NK-92 (cell line): ENCODE data around the gene SH3D21.

Experiments used
- DNase-seq: peaks from one replicate; lab custom pipeline; 2025; ENCODE audit not compliant: unreplicated experiment; lab: John Stamatoyannopoulos, UW

Gene SH3D21

GRCh38 chr1:36303244-36303643 lies 2.9 kb upstream of the SH3D21 start:
- no peak for DNase-seq

- no peak for DNase-seq
These were observed 2.4 kb upstream of the SH3D21 start for GRCh38 chr1:36303650-36304360.

DNA sequence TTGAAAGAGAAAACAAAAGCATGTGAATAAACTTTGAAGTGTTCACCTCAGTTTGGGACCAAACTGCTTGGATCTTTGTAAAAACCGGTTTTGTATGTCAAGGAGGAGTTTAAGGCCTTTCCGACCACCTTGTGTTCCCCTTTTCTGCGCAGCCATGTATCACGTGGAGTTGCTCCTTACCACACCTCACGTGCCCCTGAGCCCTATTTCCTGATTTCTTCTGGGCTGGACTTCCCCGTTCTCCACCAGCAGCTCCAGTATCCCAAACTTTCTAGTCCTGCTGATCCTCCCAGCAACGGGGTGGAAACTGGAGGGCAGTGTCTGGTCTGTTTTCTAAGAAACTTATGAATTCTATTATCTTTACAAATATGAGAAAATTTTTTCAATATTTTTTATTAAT lies 1.6 kb upstream of the SH3D21 start:
- no peak for DNase-seq

GRCh38 chr1:36304970-36305914 lies 926 bp upstream of the SH3D21 start:
- no peak for DNase-seq

DNA sequence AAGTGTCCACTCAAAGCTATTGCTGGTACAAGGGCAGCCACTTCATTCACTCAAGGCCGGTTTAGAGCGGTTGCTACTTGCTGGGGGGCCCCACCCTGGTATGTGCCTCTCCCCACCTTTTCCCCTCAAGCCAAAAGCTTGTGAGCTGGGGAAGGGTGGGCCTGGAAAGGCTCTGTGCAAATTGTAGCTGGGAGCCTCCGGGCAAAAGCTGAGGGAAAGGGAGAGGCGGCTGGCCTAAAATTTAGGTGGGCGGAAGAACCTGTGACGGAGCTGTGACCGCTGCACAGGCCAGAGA lies 306 bp upstream of the SH3D21 start:
- no peak for DNase-seq

- DNase-seq = peak; percentile 45
These were observed 811 bp downstream of the SH3D21 start for GRCh38 chr1:36306902-36307456.

DNA sequence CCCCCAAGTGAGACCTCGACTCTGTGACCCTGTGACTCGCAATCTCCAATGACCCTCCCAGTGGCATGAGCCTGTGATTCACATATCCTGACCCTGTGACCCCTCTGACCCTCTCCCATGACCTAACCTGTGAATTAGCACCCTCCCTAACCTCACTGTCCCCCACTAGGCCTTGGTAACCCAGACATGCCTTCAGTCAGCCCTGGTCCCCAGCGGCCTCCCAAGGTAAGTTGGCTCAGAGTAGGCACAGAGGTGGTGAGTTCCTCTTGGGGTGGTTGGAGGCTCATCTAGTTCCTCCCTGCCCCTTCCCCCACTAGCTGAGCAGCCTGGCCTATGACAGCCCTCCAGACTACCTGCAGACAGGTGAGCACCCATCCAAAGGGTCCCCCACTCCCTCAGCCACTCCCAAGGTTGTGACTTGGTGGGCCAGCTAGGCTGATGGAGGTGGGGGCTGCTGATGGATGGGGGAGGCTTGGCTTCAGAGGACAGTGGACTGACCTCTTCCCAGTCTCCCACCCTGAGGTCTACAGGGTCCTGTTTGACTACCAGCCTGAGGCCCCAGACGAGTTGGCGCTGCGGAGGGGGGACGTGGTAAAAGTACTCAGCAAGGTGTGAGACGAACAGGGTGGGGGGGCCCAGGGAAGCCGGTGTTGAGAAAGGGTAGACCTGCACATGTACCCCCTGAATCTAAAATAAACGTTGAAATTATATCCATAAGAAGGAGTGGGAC lies 1.6 kb downstream of the SH3D21 start:
- no peak for DNase-seq

- no peak for DNase-seq
These were observed 3.2 kb downstream of the SH3D21 start for GRCh38 chr1:36309397-36309796.

GRCh38 chr1:36320291-36320761 lies 14.2 kb downstream of the SH3D21 start:
- no peak for DNase-seq

DNA sequence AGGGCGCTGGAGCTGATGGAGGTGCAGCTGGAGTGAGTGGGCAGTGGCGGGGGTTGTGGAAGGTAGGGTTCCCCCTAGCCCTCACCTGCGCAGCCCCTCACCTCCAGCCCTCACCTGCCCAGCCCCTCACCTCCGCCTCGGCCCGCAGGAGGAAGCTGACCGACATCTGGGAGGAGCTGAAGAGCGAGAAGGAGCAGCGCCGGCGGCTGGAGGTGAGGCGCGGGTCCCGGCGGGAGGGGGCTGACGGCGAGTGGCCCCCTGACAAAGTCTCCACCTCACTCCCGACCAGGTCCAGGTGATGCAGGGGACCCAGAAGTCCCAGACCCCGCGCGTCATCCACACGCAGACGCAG lies 14.6 kb downstream of the SH3D21 start:
- DNase-seq = no peak

GRCh38 chr1:36321119-36321951 lies 15.2 kb downstream of the SH3D21 start:
- no peak for DNase-seq

DNA sequence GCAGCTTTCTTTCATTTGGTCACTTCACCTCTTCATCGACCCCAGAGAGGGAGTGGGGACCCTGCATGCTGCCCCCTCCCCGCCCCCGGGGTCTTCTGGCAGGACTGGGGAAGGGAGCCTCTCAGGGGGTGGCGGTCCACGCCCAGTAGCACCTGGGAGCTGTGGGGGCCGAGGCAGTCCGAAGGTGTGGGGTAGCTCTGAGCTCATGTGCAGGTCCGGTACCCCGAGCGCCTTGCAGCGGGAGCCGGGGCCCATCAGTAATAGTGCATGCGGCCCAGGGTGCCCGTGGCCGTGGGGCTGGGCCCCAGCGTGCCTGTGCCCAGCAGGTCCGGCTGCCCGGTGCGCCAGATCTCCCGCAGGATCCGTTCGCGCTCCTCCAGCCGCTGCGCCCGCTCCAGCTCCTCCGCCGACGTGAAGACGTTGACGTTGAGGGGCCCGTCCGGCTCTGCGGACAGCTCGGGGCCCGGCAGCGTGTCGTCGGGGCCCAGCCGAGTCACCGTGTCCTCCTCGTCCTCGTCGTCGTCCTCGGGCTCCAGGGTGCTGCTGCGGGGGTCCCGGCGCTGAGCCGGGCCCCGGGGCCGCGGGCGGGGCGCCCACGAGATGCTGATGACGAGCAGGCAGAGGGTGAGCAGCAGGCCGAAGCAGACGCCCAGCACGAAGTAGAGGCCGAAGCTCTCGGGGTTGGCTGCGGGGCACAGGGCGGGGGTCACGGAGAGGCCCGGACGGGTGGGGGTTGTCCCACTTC lies 16.0 kb downstream of the SH3D21 start:
- DNase-seq = no peak

GRCh38 chr1:36322786-36323635 lies 16.8 kb downstream of the SH3D21 start:
- DNase-seq = no peak

- no peak for DNase-seq
These were observed 17.6 kb downstream of the SH3D21 start, which contains the start of gene EVA1B for GRCh38 chr1:36323636-36324352. Gene EVA1B, minus strand, starts transcription at chr1:36323645. Its CDS starts 608 bp downstream, at chr1:36323037.

DNA sequence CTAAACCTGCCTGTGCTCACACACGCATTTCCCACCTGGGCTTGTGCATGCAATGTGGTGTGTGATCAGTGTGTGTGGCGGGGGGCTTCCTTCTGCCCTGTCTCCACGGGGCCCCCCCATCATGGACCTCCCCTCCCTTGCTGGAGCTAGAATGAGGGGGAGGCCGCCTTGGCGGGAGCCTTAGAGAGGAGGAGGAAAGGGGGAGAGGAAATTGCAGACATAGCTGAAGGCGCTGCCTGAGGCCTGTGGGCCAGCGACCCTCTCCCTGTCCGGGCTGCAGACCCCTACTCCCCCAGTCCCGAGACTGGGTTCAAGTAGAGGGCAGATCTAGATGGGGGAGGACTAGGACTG lies 18.2 kb downstream of the SH3D21 start:
- no peak for DNase-seq

- DNase-seq = no peak
These were observed 20.3 kb downstream of the SH3D21 start for GRCh38 chr1:36326499-36326898.

DNA sequence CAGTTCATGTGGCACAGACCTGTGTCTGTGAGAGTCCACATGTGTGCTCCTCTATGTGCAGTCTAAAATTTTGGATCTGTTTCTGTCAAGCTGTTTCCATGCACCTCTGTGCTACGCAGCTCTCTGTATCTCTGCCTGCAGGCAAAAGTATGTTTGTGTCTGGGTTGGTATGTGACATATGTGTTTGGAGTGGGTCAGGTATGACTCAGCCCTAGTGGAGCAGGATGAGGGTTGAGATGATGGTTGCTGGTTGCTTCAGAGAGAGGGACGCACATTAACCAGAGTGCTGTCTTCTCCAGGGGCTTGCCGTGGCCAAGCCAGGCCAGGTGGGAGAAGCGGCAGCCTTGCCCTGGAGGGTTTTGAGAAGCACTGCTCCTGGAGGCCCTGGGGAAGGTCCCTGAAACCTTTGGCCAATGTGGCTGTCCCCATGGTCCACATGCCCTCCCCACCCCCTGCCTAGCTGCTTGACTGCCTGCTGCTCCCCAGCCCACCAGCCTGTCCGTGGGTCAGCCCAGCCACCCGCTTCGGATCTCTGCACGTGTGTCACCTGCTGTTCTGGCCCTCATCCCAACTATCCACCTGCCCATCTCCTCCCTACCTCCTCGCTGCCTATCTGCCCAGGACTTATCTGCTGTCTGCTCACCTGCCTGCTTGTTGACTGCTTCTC lies 21.4 kb downstream of the SH3D21 start:
- no peak for DNase-seq

- DNase-seq = no peak
These were observed 21.9 kb downstream of the SH3D21 start for GRCh38 chr1:36328088-36328480.
